AG09309 (cell line): Measurements from ENCODE around the gene ATF7IP.

Experiments used
- DNase-seq: peaks from one replicate; pipeline ENCODE4 v3.0.0-alpha.2; 2010; ENCODE audit warnings: low read depth
- H3K4me3 ChIP-seq: 2 replicates; pipeline ENCODE4 v1.5.1; 2011; ENCODE audit warnings: mild to moderate bottlenecking, low read depth, low read length, moderate library complexity; ENCODE audit not compliant: control insufficient read depth
- TF ChIP-seq, protein P1 (sequence below): IDR thresholded peaks from 2 replicates; pipeline ENCODE4 v1.5.1; 2011; ENCODE audit warnings: mild to moderate bottlenecking, low read depth, low read length, inconsistent platforms; ENCODE audit not compliant: insufficient read depth, control insufficient read depth; ENCODE audit errors: missing control alignments

The ATF7IP gene

DNA sequence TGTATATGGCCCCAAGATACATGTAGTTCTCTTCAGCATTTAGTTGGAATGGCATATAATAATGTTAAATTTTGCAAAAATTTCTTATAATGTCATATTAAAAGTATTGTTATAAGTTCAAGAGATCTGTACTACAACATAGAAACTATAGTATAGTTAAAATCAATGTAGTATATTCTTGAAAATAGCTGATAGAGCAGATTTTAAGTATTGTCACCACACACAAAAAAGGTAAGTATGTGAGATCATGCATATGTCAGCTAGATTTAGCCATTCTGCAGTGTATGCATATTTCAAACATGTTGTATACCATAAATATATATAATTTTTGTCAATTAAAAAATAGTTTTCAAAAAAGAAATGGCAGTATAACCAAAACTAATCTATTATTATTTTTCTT lies 115.7 kb downstream of the ATF7IP start:
- TF ChIP-seq, protein P1, sequence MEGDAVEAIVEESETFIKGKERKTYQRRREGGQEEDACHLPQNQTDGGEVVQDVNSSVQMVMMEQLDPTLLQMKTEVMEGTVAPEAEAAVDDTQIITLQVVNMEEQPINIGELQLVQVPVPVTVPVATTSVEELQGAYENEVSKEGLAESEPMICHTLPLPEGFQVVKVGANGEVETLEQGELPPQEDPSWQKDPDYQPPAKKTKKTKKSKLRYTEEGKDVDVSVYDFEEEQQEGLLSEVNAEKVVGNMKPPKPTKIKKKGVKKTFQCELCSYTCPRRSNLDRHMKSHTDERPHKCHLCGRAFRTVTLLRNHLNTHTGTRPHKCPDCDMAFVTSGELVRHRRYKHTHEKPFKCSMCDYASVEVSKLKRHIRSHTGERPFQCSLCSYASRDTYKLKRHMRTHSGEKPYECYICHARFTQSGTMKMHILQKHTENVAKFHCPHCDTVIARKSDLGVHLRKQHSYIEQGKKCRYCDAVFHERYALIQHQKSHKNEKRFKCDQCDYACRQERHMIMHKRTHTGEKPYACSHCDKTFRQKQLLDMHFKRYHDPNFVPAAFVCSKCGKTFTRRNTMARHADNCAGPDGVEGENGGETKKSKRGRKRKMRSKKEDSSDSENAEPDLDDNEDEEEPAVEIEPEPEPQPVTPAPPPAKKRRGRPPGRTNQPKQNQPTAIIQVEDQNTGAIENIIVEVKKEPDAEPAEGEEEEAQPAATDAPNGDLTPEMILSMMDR, result no peak
- no peak overlapping the region for H3K4me3 ChIP-seq
- DNase-seq, result no peak

DNA sequence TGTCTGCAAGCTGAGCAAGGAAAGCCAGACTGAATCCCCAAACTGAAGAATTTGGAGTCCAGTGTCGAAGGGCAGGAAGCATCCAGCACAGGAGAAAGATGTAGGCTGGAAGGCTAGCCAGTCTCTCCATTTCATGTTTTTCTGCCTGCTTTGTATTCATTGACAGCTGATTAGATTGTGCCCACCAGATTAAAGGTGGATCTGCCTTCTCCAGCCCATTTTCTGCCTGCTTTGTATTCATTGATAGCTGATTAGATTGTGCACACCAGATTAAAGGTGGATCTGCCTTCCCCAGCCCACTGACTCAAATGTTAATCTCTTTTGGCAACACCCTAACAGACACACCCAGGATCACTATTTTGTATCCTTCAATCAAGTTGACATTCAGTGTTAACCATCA lies 116.9 kb downstream of the ATF7IP start:
- TF ChIP-seq, protein P1, result no peak
- DNase-seq, result no peak
- H3K4me3 ChIP-seq, result no peak overlapping the region

DNA sequence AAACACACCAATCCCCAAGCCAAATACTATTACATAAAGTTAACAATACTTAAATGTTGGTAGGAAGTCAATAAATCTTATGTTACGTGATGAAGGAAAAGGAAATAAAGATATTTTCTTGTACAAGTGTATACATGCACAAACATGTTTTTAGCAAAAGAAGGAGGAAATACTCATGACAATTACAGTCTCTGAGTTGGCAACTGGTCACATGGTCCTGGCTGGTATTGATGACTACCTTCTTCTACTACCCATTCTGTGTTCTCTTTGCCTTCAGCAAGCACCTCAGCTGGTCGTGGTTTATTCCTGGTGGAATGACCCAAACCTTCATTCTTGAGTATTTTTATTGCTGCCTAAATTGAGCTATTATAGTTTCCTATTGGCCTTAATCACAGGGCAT lies 117.4 kb downstream of the ATF7IP start:
- TF ChIP-seq, protein P1, result no peak
- no peak for DNase-seq
- no peak overlapping the region for H3K4me3 ChIP-seq

DNA sequence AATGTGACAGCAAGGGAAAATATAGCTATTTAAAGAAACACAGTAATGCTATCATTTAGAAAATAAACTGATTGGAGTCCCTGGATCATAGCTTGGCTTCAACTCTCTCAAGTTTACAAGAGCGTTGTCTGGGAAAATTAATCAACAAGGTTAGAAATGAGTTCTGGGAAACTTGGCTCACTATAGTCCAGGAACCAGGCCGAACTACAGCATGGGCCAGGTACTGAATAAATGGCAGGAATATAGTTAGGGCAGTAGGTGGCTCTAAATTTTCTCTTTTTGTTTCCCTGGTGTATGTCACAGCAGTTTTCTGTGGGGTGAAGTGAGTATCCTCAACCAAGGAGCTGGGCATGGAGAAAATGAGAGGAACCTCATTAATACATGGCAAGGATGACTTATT lies 129.8 kb downstream of the ATF7IP start:
- TF ChIP-seq, protein P1, result no peak
- DNase-seq, result no peak
- no peak overlapping the region for H3K4me3 ChIP-seq

DNA sequence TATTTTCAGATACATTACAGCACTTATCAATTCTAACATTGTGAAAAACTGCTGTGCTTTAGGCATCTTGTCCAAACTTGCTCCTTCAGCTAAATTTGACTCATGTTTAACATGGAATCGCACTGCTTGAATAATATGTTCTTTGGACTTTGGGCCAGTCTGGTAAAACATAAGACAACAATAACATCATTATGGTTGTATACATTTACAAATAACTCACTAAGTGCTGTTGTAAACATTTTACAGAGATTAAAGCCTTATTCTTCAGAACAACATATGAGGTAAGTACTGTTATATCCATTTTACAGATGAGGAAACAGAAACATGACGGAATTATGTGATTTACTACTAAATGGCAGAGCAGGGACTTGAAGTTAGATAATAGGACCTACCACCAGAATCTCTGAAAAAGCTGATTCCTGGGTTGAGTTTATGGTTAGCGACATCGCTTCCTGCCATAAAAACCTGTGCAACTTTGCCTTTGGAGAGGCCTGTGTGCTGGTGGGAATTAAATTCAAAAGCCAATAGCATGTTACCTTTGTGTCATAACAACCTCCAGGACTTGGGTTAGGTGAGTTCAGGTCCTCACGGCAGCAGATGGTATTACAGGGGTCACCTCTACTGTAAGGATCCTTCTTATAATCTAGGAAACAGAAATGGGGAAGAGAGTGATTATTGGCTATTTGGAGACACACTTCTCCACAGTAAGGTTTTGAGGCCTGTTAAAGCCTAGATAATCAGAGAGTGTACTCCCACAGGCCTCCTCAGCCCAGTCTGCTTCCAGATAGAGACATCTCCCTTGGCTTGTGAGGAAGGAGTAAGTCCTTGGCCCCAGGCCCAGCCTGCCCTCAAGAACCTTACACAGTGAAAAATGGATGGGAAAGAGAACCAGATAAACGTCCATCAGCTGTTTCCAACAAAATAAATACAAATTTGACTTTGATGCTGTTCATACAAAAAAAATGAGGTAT lies 140.4 kb downstream of the ATF7IP start:
- no peak overlapping the region for H3K4me3 ChIP-seq
- DNase-seq, result no peak

DNA sequence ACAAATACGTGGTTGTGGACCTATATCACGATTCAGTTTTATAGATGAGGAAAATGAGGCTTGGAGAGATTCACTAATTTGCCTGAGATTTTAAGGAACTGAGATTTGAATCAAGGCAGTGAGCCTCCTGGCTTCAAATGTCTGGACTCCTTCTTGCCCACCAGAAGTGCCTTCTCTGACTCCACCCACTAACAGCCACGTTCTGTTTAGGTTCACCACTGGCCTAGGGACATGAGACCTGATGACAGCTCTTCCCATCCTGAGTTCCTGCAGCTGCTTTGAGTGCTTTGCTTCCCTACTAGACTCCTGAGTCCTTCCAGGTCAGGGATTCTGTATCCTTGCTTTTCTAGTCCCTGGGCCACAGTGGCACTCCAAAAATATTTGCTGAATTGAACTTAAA lies 145.1 kb downstream of the ATF7IP start:
- TF ChIP-seq, protein P1, result no peak
- no peak for DNase-seq
- H3K4me3 ChIP-seq, result no peak overlapping the region

More for the DNA sequence above, 140.4 kb downstream of the ATF7IP start:
- TF ChIP-seq, protein P1, result no peak
